ENCODE data around the gene FCRL5.
"Not testable (repeated sequence)": the region's sequence is repeated elsewhere in the genome, so short reads cannot be mapped to it uniquely, and the experiment has no call there.

Gene FCRL5

DNA sequence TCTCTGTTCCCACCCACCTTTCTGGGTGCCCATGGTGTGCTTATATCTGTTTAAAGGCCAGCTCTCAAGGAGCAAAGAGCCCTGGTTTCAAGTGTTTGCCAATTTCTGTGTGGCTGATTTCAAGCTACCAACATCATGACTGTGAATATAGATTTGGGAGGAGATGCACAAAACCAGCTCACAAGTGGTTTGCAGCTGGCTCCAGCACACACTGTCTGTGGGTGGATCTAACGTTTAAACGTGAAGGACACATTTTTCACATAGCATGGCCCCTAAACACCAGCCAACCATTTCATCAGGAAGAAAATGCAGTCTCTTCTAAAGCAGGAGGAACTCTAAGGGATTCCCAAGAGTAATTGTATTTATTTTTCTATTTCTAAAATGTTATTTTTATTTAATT lies 65.2 kb downstream of the FCRL5 start:
- DNase-seq = no peak

DNA sequence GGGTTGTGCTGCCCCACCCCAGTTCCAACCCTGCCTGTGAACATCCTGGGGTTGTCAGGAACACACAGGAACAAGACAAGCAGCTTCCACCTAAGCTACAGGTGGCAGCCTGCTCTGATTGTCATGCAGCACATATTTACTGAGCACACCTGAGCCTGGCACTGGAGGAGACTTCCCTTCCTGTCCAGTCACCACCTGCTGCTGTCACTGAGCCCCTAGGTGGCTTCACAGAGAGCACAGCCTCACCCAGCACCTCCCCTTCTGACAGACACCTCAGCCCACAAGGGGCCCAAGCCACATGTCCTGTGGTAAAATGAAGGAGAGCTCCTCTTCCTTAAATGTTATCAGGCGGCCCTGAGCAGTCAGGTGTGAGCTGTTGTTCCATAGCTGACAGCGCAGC lies 65.9 kb downstream of the FCRL5 start:
- not testable (repeated sequence) for DNase-seq

GRCh38 chr1:157485793-157486192 lies 66.5 kb downstream of the FCRL5 start:
- no peak for DNase-seq

DNA sequence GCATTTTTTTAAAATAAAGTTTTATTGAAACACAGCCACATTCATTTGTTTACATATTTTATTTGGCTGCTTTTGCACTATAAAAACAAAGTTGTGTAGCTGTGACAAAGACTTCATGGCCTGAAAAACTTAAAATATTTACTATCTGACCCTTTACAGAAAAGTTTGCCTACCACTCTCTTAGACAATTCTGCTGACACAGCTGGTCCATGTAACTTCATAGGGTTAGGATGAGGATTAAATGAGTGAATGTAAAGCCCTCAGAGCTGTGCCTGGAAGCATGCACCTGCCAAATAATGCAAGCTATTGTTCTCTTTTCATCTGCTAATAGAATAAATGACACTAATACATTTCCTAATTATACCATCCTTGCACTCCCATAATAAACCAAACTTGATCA lies 67.7 kb downstream of the FCRL5 start:
- DNase-seq = no peak

DNA sequence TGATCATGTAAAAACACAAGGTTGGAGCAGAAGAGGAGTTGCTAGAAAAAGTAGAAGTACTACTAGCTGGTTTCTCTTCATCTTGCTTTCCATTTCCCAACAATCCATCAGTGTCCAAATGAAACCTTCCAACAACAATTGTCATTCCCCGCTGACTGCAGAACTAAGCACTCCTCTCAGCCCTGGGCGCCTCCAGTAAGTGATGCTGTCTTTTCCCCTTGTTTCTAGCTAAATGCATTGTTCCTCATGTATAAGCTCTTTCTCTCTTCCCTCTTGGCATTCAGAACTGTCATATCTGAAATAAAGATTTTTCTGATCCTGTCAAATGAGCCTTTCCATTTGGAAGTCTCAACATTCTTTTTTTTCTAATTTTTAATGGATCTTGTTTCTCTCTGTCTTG lies 68.7 kb downstream of the FCRL5 start:
- DNase-seq = no peak

GRCh38 chr1:157482717-157483116 lies 69.6 kb downstream of the FCRL5 start:
- no peak for DNase-seq

- no peak for DNase-seq
Measured at GRCh38 chr1:157482174-157482573, 70.1 kb downstream of the FCRL5 start.

DNA sequence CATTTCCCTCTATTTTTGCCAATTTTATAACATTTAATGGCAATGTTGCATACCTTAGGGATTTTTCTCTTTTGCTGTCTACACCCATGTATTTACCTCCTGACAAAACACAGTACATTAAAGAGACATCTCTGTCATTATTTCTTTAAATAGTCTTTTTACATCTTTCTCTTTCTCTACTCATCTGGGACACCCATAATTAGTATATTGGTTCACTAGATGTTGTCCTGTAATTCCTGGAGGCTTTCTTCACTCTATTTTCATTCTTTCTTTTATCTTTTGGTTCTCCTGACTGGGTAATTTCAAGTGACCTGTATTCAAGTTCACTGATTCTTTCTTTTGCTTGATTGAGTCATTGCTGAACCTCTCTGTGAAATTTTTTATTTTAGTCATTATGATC lies 74.3 kb downstream of the FCRL5 start:
- DNase-seq = no peak

- no peak for DNase-seq
Measured at GRCh38 chr1:157477419-157477818, 74.9 kb downstream of the FCRL5 start.

DNA sequence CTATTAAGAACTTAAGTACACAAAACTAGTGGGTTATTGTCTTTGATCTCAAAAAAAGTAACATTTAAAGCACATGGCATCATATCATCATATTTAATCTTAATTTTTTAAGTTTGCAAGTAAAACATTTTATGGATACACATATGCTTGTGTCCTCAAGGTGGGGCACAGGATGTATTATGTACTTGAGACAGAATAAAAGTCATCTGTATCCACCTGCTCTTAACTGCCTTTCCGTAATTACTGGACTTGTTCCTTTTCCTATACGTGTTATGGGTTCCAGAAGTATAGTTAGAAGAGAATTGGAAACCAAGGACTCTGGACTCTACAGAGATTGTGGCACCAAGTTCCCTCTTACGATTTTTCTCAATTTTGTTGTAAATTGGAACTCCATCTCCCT lies 79.4 kb downstream of the FCRL5 start:
- DNase-seq = no peak

DNA sequence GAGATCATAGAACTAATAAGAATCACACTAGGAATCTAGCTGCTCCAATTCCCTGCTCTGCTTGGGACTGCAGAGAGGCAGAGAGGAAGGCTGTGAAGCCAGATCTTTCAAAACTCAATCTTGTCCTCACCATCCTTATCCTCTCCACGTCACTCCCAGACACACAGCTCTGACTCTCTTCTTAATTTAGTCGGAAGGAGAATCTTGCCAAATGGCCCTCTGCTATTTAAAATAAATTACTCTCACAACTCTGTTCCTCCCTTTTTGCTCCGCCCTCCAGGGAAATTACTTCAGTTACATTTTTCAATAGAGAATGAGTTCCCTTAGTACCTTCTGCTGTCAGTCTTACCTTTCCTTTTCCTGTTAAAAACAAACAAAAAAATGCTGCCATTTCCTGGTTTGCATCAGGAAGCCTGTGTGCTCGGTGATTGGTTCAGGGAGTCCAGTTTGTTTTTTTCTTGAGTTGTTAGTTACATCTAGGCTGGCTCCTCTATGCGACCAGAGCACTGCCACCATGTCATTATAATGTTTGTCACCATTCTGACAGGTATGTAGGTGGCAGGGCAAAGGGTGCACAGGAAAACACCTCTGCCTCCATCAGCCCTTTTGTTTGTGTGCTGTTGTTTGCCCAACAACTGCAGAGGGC lies 80.1 kb downstream of the FCRL5 start:
- no peak for DNase-seq

GRCh38 chr1:157471531-157471930 lies 80.8 kb downstream of the FCRL5 start:
- DNase-seq = no peak

DNA sequence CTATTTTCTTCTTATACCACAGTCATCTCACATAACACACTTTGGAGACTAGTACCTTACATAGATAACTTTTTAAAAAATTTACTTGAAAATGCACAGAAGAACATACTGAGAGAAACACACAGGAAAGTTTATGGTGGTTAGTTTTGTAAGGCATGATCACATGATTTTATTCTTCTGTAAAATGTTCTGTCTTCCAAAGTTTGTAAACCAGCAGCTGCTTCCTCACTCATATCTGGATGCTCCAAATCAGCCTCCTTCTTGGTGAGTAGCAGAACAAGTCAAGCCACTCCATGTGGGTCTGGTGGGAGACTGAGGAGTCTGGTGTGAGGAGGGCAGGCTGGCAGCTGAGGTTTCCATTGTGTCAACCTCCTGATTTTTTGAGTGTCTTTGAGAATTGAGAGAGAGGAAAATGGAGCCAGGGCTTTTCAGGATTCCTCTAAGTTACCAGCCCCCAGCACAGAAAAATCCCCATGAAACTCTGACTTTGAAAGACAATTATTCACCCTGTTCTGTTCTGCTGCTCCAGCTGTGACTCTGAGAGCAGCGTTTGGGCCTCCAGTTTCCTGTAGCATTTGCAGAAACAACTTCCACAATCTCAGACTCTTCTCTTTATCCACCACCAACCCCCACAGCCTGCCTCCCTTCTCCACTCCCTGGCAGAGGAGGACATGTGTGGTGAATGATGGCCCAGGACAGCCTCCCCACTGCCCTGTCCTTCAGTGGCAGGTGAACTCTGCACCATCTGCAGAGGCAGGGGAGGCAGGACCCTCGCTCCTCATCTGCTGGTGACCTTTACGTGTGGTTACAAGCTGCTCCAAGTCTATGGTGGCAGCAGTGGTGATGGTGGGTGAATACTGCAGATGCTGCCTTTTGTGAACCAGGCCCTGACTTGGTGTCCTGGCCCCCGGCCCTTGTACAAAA lies 82.3 kb downstream of the FCRL5 start:
- DNase-seq = no peak

GRCh38 chr1:157469300-157469699 lies 83.0 kb downstream of the FCRL5 start:
- DNase-seq = no peak

DNA sequence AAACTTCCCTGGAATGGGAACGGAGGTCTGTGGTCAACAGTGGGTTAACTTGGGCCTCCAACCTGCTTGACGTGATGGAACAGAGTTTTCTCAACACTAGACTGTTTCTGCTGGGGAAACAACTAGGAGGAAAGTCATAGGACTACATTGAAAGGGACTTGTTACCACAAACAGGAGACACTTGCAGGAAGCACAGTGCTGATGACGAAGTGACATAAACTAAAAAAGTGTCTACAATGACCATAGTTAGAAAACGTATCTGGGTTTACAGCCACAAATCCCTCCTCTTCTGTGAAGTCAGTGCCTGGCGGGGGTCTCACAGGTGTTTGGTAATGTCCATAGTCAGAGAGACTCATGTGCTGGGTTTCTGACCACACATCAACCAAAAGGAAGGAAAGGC lies 86.3 kb downstream of the FCRL5 start:
- DNase-seq = no peak

Measured in AML-193 (cell line).